GM12878 (cell line): Measurements from ENCODE around the gene RNF32. TPM values are rescaled to one million over a fixed set of nuclear protein-coding genes. Genes with fewer than 3 reads are reported as not detected.
A peak's percentile ranks its signal among the peaks of the same experiment; 100 is the strongest.

Experiments used
- ASH2L ChIP-seq: fragments of 300-600, 200-600 bp; sonication (generic); IDR thresholded peaks from 2 replicates; pipeline ENCODE4 v1.6.1; 2017; ENCODE audit warnings: low read depth, mild to moderate bottlenecking, borderline replicate concordance
- BACH1 ChIP-seq: fragments of 450-650 bp; IDR thresholded peaks from 2 replicates; pipeline ENCODE4 v1.6.1; 2017; ENCODE audit warnings: mild to moderate bottlenecking, borderline replicate concordance
- BCLAF1 ChIP-seq: fragments of 450-650 bp; IDR thresholded peaks from 2 replicates; pipeline ENCODE4 v1.6.1; 2017; ENCODE audit warnings: antibody characterized with exemption, mild to moderate bottlenecking, moderate library complexity
- CREB1 ChIP-seq: IDR thresholded peaks from 2 replicates; pipeline ENCODE4 v1.6.1; 2012; ENCODE audit warnings: low read depth, mild to moderate bottlenecking, inconsistent platforms
- HDAC2 ChIP-seq: fragments of 200-600 bp; sonication (generic); IDR thresholded peaks from 2 replicates; pipeline ENCODE4 v1.6.1; 2017
- JUND ChIP-seq: IDR thresholded peaks from 2 replicates; pipeline ENCODE4 v1.6.1; 2012; ENCODE audit warnings: low read depth, mild to moderate bottlenecking, low read length, improper control_type of control experiment, moderate library complexity
- RFX5 ChIP-seq: IDR thresholded peaks from 2 replicates; pipeline ENCODE4 v1.6.1; 2011; ENCODE audit warnings: low read depth, low read length, improper control_type of control experiment
- SMAD1 ChIP-seq: fragments of 450-650 bp; IDR thresholded peaks from 2 replicates; pipeline ENCODE4 v1.6.1; 2018; ENCODE audit warnings: mild to moderate bottlenecking, low read depth; ENCODE audit not compliant: partially characterized antibody
- SMARCA5 ChIP-seq: fragments of 450-650 bp; IDR thresholded peaks from 2 replicates; pipeline ENCODE4 v1.6.1; 2017; ENCODE audit warnings: mild to moderate bottlenecking
- ZNF687 ChIP-seq: fragments of 450-650 bp; IDR thresholded peaks from 2 replicates; pipeline ENCODE4 v1.6.1; 2017; ENCODE audit warnings: mild to moderate bottlenecking, moderate library complexity
- polyA plus RNA-seq, 11 experiments: library from polyadenylated mRNA; depleted of rRNA in 4 of 11; unstranded in 6 of 11; stranded (reverse) in 5 of 11; fragments of >200 nt; fragmentation: Nextera tagmentation in 4 of 11; fragmentation: Illumina TruSeq in 1 of 11; extraction: Ambion mirVana in 4 of 11; extraction: Trizol in 1 of 11; gene quantifications; 1 replicate in 1 of 11; 2 replicates in 10 of 11; pipeline versions ENCODE4 v1.2.1 to v1.2.3, GENCODE V29; 2011 to 2016; ENCODE audit warnings: inconsistent platforms in 2 of 11, missing spikeins in 2 of 11, low read depth in 1 of 11
- total RNA-seq, 4 experiments: library from RNA; depleted of rRNA in 3 of 4; stranded (reverse); fragments of >200 nt in 3 of 4; fragmentation: Illumina TruSeq in 1 of 4; extraction: Trizol in 1 of 4; gene quantifications; 2 replicates each; pipeline versions ENCODE4 v1.2.1 to v1.2.3, GENCODE V29; 2013 to 2021
- TF ChIP-seq, protein P1 (sequence below): fragments of 450-650 bp; conservative IDR thresholded peaks from 2 replicates; pipeline ENCODE4 v1.6.1; 2017; ENCODE audit warnings: mild to moderate bottlenecking, moderate library complexity
- TF ChIP-seq, protein P2 (sequence below): IDR thresholded peaks from 2 replicates; pipeline ENCODE4 v1.6.1; 2012; ENCODE audit warnings: improper control_type of control experiment, low read depth, low read length; ENCODE audit not compliant: insufficient replicate concordance

RNF32 gene
- total and polyA plus RNA-seq, 10 of the 15 experiments (the other 5 are each of a cell fraction or from before 2014, with no cell fraction given): 2.5 to 7.2 (median 3.7) TPM

DNA sequence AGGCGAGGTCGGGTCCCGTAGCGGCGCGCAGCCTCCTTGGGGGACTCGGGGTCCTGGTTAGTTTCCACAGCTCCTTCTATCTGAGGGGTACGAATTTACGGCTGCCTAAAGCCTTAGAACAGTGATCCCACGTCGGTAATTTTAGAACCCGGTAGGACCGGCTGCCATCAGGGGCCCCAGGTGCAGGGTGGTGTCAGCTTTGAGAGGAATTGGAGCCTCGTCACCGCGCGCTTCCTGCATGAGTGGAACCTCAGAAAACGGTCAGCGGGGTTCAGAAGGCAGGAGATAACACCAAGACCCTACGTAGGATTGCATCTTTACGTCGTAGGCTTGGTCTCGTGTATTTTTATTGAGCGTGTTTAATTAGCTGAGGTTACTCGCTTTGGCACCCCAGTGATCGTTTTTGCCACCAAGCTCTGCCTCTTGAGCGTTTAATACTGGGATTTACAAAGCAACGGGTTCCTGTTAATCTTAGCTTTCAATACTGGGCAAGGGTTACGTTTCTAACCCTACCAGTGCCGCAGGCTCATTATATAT lies 443 bp downstream of the RNF32 start (continued):
- TF ChIP-seq, protein P1, sequence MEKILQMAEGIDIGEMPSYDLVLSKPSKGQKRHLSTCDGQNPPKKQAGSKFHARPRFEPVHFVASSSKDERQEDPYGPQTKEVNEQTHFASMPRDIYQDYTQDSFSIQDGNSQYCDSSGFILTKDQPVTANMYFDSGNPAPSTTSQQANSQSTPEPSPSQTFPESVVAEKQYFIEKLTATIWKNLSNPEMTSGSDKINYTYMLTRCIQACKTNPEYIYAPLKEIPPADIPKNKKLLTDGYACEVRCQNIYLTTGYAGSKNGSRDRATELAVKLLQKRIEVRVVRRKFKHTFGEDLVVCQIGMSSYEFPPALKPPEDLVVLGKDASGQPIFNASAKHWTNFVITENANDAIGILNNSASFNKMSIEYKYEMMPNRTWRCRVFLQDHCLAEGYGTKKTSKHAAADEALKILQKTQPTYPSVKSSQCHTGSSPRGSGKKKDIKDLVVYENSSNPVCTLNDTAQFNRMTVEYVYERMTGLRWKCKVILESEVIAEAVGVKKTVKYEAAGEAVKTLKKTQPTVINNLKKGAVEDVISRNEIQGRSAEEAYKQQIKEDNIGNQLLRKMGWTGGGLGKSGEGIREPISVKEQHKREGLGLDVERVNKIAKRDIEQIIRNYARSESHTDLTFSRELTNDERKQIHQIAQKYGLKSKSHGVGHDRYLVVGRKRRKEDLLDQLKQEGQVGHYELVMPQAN: peak; percentile 50; the same call in 1 of the 2 replicates
- TF ChIP-seq JUND (no peak), CREB1 (no peak), BCLAF1 (no peak), SMAD1 (no peak), SMARCA5 (0 out of 2 replicates have a peak, but pooled peaks have one; percentile 8), RFX5 (no peak), ASH2L (0 out of 2 replicates have a peak, but pooled peaks have one; percentile 39), BACH1 (0 out of 2 replicates have a peak, but pooled peaks have one; percentile 47), HDAC2 (no peak), ZNF687 (no peak)
- TF ChIP-seq, protein P2, sequence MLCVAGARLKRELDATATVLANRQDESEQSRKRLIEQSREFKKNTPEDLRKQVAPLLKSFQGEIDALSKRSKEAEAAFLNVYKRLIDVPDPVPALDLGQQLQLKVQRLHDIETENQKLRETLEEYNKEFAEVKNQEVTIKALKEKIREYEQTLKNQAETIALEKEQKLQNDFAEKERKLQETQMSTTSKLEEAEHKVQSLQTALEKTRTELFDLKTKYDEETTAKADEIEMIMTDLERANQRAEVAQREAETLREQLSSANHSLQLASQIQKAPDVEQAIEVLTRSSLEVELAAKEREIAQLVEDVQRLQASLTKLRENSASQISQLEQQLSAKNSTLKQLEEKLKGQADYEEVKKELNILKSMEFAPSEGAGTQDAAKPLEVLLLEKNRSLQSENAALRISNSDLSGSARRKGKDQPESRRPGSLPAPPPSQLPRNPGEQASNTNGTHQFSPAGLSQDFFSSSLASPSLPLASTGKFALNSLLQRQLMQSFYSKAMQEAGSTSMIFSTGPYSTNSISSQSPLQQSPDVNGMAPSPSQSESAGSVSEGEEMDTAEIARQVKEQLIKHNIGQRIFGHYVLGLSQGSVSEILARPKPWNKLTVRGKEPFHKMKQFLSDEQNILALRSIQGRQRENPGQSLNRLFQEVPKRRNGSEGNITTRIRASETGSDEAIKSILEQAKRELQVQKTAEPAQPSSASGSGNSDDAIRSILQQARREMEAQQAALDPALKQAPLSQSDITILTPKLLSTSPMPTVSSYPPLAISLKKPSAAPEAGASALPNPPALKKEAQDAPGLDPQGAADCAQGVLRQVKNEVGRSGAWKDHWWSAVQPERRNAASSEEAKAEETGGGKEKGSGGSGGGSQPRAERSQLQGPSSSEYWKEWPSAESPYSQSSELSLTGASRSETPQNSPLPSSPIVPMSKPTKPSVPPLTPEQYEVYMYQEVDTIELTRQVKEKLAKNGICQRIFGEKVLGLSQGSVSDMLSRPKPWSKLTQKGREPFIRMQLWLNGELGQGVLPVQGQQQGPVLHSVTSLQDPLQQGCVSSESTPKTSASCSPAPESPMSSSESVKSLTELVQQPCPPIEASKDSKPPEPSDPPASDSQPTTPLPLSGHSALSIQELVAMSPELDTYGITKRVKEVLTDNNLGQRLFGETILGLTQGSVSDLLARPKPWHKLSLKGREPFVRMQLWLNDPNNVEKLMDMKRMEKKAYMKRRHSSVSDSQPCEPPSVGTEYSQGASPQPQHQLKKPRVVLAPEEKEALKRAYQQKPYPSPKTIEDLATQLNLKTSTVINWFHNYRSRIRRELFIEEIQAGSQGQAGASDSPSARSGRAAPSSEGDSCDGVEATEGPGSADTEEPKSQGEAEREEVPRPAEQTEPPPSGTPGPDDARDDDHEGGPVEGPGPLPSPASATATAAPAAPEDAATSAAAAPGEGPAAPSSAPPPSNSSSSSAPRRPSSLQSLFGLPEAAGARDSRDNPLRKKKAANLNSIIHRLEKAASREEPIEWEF: no peak
